GM21529 (cell line): Measurements from ENCODE around the gene PAQR5.

Source experiments
- ATAC-seq: cut with Tn5 transposase; IDR thresholded peaks from one replicate; pipeline ENCODE4 v1.9.1; 2021; ENCODE audit not compliant: unreplicated experiment

The PAQR5 gene

DNA sequence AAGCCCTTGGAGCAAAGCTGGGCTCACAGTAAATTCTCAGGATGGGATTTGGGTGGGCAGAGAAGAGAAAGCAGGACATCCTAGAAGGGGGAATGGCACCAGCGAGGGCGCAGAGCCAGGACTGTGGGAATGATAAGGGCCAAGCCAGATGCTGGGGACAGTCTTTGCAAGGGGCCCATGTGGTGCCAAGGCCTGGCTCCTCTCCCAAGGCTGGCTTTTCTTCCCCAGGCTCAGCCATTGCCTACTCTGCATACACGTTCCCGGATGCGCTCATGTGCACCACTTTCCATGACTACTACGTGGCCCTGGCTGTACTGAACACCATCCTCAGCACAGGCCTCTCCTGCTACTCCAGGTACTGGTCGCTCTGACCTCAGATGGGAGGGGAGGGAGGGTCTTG lies 90.7 kb downstream of the PAQR5 start:
- ATAC-seq = no peak

DNA sequence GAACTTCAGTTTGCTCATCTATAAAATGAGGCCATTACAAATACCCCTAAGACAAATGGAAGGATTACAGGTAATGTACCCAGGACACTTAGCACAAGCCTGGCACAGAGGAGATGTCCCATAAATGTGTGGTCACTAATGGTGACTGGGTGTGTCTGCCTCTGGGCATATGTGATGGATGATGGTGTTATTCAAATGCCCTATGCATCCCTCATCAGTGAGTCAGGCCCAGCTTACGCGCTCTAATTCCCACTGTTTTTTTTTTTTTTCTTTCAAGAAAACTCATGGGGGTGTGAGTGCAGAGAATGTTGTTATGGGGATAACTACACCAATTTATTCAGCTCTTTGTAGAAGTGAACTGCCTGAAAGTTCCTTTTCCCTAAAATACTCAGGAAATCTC lies 91.9 kb downstream of the PAQR5 start:
- ATAC-seq = no peak

DNA sequence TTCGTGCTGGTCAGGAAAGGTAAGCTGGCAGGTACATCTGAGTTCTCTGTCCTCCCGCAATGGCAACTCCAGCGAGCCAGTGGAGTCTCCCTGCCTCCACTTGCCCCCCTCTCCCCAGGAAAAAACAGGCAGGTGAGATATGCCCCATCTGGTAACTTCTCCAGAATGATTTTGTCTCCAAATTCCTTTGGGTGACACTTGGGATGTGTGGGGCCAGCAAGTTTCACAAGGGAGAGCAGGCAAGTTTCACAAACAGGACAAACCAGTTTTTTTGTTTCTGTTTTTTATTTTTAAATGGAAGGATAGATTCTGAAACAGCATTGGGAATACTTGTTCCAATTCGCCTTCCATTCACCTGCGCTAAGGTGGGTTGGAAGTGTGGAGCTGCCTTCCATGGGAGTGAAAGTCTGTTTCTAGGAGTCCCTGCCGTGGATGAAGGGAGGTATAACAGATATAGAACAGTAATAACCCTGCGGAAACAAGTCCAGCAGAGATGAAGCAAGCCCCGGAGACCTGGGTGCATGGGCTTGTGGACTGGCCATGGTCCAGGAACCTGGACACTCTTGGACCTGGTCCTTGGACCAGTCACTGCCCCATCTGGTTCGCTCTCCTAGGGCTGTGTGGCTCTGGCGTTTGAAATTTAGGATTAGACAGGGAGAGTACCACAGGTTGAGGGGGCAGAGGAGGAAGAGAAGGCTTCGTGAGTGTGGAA lies 92.5 kb downstream of the PAQR5 start:
- no peak for ATAC-seq

DNA sequence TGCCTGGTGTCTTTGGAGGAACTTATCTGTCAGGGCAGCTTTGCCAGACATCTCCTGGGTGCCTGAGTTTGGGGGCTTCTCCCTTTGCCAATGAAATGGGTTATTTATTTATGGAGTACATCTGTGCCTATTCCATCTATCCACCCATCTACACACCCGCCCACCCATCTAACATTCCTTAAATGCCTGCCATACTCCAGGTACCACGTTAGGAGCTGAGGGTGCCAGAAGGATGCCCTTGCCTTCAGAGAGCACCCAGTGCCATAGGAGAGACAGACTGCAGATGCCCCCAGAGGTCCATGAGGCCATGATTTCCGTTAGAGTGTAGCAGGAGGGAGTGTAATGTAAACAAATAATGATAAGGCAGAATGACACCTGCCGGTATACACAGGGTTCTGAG lies 93.6 kb downstream of the PAQR5 start:
- ATAC-seq = no peak

DNA sequence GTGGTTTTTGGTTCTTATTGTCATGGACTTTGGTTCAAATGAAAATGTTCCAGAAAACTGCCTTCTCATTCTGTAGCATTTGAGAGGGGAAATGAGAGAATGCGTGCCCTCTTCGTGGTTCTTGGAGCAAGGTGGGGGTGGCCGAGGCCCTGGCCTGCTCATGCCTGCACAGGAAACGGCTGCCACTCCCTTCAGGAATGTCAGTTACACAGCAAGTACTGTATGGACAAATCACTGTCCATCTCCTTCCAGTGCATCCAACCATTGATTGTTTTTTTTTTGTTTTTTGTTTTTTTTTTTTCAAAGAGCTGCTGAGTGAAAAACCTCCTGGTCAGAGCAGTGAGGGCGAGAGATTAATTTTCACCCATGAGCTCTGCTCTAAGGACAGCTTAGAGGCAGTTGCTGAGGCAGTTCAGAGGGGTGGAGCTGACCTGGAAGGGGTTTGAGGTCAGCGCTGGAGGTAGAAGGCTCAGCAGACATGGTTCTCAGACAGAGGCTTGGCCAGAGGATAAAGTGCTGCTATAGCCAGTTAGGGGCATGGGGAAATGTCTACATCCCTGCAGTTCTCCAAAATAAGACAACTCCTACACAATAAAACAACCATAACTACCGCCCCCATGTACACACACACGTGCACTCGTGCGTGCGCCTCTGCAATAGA lies 95.2 kb downstream of the PAQR5 start:
- ATAC-seq = no peak

DNA sequence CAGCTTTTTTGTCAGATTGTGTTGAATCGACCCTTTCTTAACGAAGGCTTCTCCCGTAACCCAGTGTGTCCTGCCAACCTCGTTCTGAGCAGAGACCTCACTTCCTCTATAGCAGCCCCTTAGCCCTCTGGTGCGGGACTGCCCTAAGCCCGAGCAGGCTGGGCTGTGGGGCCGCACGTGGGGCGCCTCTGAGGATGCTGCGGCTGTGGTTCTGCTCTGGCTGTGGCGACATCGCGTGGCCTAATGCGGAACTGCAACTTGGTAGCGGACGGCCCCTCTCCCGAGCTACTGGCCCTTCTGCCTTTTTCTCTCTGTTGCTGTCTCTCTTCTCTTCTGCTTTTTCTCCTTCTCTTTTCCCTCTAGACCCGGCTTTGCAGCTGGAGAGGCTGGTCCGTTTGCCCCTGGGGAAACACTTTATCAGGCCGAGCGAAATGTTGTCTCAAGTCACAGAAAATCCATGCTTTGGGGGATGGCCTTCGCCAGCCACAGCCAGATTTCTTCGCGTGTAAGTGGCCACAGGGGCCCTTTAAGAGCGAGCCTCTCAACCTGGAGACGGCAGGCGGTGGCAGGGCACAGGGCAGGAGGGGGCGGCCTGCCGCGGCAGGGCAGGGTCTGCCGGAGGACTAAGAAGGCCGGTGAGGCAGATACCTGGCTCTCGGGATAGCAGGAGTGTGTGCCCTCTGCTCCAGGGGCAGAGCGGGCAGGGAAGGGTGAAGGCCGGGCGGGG lies 96.0 kb downstream of the PAQR5 start:
- ATAC-seq = no peak

DNA sequence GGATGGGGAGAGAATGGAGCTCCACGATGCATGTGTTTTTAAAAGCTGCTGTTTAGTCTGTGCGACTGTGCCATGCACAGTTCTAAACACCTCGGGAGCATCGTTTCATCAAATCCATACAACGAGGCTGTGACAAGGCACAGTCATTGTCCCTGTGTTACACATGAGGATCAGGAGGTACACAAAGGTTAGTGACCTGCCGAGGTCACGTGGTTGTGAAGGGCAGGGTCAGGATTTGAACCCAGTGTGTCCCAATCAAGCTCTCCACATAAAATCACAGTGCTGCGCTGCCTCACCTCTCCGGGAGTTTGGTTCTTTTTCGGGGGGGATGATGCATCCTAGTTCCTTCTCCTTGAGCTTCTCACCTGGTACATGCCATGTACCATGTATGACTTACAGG lies 96.7 kb downstream of the PAQR5 start:
- no peak for ATAC-seq

DNA sequence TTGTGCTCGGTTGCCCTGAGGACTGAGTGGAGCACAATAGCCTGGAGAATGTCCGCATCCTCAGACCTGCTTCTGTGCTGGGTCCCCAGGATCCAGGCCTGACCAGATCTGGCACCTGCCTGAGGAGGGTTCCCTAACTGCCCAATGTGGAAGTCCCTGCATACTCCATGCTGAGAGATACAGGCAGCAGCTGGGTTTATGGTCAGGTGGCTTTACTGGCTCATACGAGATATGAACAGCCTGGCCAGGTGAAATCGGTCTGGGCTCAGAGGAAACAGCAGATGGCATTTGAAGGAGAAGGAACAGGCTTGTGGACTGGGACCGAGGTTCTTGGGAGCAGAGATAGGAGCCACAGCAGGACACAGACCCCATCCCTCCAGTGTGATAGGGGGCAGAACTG lies 97.3 kb downstream of the PAQR5 start:
- no peak for ATAC-seq

DNA sequence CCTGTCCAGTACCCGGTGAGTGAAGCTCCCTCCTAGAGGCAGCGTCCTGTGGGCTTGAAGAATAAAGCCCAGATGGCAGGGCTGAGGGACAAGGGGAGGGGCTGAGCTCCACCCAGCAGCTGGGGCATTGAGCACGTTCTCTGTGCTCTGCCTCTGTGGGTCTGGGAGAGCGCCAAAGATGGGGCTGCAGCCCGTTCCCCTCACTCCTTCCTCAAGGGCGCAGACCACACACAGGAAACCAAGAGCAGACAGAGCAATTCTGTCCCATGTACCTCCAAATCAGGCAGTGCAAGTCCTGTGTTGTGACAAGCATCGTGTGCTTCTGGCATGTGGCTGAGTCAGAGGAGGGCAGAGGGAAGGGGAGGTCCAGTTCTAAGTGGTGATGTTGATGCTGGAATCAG lies 99.8 kb downstream of the PAQR5 start:
- ATAC-seq = no peak

DNA sequence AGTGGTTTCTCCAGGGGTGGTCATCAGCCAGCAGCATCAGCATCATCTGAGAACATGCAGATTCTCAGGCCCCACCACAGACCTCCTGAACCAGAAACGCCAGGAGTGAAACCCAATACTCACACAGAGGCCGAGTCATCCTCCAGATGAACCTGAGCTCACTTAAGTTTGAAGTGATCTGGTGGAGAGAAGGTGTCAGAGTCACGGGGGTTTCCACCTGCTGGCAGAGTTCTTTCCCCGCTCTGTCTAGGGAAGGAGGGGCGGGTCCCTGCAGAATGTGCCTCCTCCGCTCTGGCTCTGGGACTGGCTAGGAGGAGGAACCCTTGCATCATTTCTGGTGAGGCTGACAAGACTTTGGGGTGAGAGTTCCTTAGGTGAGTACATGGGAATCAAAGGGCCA lies 102.1 kb downstream of the PAQR5 start:
- no peak for ATAC-seq

DNA sequence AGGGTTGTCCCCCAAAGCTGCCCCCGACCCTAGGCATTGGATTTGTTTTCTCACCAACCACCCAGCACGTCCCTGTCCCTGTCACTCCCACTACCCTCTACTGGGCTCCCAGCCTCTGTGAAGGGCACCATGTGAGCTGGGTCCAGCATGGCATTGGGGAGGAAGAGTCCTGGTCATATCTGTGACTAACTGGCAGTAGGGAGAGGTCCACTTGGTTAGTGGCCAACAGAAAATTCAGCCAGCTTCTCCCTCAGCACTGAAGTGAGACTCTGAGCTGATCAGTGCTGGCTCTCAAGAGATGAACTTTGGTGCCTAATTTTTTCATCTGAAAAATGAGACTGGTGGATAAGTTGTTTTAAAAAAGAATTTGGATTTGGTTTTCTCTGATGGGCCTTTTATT lies 104.1 kb downstream of the PAQR5 start:
- no peak for ATAC-seq

DNA sequence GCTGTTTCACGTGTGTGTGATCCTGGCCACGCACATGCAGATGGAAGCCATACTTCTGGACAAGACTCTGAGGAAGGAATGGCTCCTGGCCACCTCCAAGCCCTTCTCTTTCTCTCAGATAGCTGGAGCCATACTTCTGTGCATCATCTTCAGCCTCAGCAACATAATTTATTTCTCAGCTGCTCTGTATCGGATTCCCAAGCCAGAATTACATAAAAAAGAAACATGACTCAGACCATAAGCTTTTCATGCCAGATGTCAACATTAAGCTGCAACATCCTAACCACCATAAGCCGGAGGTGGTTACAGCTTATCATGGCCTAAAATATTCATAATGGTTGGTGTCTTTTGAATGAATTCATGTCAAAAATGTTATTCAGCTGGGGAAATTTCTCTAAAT lies 104.9 kb downstream of the PAQR5 start:
- ATAC-seq = no peak

DNA sequence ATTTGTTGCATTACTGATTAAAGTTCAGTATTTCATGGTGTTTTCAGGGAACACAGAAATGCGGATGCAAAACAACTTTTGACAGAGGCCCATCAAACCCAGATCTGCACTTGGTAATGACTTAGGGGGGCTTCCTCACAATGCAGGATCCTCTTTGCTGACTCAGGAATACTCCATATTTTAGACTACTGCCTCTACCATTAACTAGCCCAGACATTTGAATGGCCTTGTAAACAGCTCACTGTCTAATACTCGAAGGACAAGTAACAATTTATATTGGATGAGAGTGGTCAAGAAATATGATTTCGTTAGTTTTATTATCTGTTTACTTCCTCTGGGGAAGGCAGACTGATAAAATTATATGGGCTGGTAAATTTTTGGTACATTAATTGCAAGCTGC lies 106.4 kb downstream of the PAQR5 start:
- ATAC-seq = no peak

DNA sequence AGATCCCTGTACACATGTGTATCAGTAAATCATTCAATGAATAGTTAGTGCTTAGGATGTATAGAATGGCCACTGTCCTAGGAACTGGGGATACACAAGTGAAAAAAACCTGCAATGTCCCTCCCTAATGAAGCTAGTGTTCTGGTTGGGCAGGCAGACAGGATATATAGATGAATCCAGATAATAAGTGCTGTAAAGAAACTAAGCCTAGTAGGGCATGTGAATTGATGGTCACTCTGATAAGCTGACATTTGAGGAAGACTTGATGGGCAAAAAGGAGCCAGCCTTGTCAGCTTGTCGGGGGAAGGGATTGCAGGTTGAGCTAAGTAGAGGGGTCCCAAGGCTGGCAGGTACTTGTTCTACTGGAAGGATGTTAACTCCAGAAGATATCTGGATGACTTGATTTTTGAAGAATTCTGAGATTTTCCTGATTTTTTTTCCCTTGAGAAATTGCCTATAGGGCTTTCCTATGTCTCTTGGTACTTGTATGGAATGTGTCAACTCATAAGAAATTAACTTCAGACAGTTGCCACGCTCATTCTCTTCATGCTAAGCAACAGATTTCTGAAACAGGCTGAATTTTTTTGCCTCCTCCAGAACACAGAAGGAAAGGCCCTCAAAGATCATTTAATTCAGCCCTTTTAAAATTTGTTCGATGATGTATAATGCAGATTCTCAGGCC lies 109.1 kb downstream of the PAQR5 start:
- ATAC-seq = no peak

DNA sequence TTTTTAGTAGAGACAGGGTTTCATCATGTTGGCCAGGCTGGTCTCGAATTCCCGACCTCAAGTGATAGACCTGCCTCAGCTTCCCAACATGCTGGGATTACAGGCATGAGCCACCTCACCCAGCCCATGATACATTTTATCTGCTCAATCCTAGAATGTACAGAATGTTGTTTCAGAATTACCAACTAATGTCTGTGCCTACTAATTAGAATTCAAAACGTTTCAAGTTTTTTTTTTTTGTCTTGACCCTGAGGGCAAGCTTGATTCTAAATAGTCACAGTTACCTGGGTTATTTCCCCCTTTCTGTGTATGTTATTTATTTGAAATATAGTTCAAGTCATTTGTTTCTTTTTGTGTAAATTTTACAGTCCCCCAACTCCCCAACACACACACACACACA lies 110.1 kb downstream of the PAQR5 start:
- no peak for ATAC-seq

DNA sequence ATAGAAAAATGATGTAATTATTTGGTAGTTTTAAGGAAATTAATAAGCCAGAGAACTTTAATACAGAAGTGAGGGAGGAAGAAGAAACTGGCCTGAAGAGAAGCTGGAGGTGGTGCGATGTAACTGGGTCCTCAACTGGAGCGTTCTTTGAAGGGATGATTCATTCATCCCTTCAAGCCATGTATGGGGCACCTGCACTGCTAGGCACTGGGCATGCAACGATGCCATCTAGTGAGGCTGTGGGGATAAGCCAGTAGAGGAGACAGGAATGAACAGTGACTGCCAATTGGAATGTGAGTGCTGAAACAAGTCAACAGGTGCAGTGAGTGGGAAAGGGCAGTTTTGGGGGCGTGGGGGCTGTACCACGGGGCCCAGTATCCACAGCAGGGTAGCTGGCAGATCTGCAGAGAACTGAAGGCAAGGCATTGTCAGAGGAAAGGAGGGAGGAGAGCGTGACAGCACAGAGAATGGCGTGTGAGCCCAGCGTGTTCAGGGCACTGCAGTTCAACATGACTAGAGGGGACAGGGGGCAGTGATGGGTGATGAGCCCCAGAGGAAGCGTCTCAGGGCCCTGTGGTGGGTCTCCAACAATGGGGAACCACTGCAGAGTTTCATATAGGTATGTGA lies 111.6 kb downstream of the PAQR5 start:
- ATAC-seq = no peak

DNA sequence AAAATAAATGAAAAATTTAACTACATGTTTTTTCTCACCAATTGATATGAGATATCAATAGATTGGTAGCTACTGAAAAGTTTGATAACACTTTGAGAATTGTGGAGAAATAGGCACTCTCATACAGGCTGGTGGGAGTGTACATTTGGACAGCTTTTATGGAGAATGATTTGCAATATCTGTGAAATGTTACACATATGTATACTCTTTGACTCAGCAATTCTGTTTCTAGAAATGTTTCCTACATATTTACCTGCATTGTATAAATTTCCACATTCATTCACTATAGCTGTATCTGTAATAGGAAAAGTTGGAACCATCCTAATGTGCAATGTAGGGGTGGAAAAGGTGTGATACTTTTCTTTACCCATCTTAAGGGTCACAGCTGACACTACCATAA lies 113.6 kb downstream of the PAQR5 start:
- no peak for ATAC-seq

DNA sequence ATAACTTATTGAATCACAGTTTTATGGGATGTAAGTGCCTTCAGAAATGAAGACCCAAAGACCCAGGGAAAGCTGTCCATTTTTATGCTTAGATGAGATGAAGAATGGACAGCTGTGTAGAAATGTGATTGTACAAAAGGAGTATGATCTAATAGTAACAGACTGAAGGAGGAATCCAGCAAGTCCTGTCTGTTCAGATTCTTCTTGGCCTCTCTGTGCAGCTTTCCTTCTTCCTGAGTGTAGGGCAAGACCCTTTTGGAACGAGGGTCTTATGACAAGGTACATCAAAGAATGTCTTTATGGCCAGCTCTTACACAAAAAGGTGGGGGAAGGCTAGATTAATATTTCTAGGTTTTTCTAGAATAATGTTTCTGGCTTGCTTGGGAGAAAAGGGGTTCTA lies 114.0 kb downstream of the PAQR5 start:
- ATAC-seq = no peak

DNA sequence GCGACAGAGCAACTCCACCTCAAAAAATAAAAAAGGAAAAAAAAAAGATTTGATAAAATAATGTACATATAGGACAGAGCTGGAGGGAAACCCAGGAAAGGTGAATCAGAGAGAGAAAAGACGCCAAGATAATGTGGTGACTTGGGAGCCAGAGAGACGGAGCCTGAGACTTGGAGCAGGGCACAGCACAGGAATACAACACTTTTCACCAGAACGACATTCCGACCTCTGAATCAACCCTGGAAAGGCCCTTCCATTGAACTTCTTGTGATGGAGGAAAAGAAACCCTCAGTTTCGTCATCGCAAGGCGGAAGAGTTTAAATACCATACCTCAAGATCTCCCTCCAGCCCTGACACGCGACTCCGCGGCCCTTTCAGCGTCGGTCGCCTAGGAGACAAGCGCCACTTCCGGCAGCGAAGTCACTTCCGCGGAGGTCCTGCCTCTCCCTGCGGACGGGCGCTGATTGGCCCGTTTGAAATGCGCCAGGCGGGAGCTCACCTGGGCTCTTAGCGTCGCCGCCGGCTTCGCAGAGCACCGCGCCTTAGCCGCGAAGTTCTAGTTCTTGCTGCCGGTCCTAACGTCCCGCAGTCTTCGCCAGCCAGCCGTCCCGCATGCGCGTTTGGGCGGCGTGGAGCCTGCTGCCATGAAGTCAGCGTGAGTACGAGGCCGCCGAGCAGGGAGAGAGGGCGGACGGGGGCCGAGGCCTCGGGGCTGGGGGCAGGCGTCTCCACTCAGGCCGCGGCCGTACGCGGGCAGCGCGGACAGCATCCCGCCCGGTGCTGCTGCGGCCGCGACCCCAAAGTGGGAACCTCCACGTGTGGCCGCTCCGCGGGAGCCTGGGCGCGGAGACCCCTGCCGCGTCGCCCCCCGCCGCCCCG lies 115.3 kb downstream of the PAQR5 start, which contains the start of gene KIF23:
TSS of gene KIF23 (plus strand) at position 528 of the 879 bp plus-strand sequence. CDS start at position 645, 117 bp downstream.
- peak; percentile 92 for ATAC-seq

DNA sequence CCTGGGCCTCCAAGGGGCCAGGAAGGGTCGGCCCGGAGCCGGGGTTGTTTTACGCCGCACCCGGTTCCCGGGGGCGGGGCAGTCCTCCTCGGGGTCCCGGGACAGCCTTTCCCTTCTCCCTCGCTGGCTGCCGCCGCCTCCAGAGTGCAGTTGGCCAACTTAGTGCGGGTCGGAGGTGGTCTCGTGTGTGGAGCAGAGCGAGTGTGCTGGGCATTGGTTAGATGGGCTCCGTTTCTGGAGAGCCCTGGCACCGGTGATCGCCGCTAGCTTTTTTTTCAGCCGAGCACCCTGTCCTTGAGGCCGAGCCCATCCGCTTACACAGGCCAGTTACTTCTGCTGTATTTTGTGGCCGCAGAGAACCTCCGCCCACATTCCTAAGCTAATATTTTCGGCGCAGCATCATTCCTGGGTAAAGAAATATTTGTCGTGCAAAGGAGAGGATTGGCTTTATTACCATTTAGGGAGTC lies 116.0 kb downstream of the PAQR5 start:
- peak; percentile 48 for ATAC-seq
